Amniotic stem cell (primary cell): ENCODE results near the gene SNRPA.

ENCODE experiments used
- DNase-seq: peaks from one replicate; lab custom pipeline; 2025; lab: John Stamatoyannopoulos, UW

SNRPA gene

GRCh38 chr19:40750874-40751537 lies at the start of gene SNRPA:
TSS of gene SNRPA (plus strand) at chr19:40751203. CDS start at chr19:40751409, 206 bp downstream.
- peak; percentile 94 for DNase-seq

DNA sequence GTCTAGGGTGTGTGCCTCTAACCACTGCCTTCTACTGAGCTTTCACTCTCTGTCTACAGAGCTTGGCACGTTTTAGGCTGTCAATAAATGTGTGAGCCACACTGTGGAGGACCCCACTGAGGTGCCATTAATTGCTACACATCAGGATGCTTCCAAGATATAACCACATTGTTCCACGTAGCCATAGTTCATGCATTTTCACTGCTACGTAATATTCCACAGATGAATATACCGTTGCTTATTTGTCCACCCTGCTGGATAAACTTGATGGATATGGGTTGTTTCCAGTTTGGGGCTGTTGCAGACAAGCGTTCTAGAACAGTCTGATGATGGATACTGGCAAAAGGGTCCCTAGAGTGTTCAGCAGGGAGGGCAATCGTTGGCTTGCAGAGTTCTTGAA lies 49.2 kb upstream of the SNRPA start:
- no peak for DNase-seq

- DNase-seq: no peak
These were observed 48.5 kb upstream of the SNRPA start for GRCh38 chr19:40702337-40703012.

GRCh38 chr19:40703029-40703755 lies 47.8 kb upstream of the SNRPA start:
- no peak for DNase-seq

DNA sequence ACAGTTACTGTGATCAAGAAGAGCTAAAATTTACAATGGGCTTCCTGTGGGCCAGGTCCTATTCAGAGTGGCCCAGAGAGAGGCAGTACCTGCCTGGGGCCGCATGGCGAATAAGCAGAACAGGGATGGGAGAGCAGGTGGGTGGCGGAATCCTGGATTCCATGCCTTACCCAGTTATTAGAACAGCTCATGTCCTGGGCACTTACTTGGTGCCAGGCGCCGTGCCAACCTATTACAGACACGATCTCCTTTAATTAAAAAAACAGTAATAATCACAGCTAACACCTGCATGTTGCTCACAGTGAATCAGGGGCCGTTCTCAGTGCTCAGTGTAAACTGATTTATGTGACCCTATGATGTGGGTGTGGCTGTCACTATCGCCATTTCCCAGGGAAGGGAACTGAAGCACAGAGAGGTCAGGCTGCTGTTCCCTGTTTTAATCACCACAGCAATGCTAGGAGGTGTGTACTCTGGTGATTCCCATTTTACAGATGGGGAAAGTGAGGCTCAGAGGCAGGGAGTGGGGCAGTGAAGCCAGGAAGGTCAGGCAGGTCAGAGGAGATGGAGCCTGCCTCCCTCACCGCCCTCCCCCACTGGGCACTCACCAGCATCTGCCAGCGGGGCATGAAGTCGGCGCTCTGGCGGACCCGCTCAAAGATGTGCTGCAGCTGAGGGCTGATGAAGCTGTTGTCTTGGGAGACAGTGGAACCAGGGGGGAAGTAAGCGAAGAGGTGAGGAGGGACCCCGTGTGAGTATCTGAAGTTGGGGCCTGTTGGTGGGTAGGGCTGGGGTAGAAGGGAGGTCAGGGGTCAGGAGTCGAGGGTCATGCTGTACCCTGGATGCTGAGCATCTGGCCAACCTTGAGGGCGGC lies 46.3 kb upstream of the SNRPA start:
- no peak for DNase-seq

DNA sequence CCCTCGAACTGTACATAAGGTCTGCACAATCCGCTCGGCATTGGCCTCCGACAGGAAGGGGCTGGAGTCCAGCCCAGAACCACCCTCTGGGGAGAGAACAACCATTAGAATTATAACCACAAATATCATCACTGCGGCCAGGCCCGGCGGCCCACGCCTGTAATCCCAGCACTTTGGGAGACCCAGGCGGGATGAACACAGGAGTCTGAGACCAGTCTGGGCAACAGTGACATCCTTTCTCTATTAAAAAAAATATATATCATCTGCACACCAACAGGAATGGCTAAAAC lies 45.7 kb upstream of the SNRPA start:
- DNase-seq: no peak

GRCh38 chr19:40705950-40706619 lies 44.9 kb upstream of the SNRPA start:
- no peak for DNase-seq

DNA sequence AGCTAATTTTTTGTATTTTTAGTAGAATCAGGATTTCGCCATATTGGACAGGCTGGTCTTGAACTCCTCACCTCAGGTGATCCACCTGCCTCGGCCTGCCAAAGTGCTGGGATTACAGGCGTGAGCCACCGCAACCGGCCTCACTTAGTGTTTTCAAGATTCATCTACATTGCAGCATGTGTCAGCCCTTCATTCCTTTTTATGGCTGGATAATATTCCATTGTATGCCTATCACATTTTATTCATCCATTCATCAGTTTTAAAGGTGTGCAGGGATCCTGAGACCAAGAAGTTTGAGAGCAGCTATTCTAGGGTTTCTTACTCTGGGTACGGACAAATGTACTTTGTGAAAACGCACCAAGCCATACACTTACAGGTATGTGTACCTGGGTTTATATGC lies 43.4 kb upstream of the SNRPA start:
- DNase-seq: no peak

- no peak for DNase-seq
These were observed 41.2 kb upstream of the SNRPA start for GRCh38 chr19:40709817-40710216.

- DNase-seq: no peak
These were observed 37.1 kb upstream of the SNRPA start for GRCh38 chr19:40713939-40714338.

DNA sequence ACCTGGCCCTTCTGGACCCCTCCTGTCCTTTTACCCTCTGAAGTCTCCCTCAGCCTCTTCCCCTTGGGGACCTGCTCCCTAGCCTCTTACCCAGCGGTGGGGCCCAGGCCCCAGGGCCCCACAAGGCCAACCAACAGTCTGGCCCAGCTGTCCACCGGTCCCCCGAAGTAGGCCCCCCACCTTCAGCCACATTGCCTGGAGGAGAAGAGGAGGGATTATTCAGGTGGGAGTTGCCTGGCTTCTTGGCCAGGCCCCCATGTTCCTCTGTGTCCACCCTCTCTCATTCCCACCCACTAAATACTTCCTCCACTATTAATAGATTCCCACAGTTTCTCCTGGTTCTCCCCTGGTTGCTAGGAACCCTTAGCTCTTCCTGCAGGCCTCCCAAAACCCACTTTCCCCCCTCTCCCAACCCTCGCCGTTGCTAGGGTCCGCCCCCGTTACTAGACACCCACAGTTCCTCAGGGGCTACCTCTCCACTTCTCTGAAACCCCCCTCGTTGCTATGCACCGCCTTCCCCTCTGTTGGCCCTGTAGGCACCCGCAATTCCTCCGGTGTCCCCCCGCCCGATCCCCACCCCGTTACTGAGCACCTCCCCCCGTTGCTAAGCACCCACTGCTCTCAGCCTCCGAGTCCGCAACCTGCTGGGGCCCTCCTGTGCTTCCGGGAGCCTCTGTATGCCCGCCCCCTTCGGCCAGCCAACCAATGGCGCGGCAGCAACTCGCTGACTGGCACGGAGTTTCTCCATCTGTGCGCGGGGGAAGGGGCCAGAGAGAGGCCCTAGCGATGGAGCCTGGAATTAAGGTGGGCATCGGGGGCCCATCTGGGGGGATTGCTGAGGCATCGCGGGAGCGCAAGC lies 36.3 kb upstream of the SNRPA start:
- peak; percentile 89 for DNase-seq

DNA sequence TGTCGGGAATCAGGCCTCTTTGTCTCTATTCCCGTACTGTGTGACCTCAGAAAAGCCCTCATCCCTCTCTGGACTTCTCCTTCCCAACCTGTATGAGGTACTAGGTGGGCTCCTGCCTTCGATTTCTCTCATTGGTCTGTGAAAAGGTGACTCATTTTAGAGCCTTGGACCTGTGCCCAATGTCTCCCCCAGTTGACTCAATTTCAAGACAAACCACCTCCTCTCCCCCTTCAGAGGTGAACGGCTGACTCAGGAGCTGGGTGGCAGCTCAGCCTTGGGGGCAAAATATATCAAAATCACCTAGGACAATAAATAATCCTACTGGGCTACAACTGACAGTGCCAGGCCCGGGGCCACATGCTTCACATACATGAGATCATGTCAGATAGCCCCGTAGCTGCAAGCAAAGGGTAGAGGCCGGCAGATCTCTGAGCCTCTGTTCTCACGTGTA lies 34.9 kb upstream of the SNRPA start:
- peak; percentile 89 for DNase-seq

DNA sequence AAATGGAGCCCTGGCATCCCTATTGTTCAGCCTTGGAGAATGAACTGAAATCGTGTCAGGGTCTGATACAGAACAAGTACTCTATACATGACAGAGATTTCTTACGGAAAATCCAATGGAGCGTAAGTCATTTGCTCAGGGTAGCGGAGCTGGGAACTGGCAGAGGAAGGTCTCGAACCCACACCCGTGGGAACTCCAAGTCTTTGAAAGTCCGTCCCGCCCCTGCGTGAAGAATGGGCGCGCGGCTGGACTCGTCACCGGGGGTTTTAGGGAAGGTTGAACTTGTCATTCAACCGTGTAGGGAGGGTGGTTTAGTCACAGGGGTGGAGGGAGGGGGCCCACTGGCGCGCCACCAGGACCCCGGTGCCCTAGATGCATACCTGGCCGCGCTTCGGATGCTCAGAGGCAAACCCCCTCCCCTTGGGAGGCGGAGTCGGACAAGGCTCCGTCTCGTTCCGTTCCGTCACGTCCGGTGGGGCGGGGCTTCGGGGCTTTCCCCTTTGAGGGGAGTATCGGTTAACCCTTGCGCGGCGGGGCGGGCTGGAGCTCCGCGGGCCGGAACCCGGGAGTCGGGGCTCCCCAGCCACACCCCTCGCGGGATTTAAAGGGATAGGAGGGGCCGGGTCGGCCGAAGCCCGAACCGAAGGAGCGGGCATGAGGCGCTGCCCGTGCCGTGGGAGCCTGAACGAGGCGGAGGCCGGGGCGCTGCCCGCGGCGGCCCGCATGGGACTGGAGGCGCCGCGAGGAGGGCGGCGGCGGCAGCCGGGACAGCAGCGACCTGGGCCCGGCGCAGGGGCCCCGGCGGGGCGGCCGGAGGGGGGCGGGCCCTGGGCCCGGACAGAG lies 34.3 kb upstream of the SNRPA start, which contains the start of the genes COQ8B and ITPKC:
TSS of gene COQ8B (minus strand) at position 405 of the 843 bp plus-strand sequence. CDS start 2,254 bp downstream, outside the sequence.
TSS of gene ITPKC (plus strand) at position 631 of the 843 bp plus-strand sequence. CDS start at position 655, 24 bp downstream.
- DNase-seq: peak; percentile 94

DNA sequence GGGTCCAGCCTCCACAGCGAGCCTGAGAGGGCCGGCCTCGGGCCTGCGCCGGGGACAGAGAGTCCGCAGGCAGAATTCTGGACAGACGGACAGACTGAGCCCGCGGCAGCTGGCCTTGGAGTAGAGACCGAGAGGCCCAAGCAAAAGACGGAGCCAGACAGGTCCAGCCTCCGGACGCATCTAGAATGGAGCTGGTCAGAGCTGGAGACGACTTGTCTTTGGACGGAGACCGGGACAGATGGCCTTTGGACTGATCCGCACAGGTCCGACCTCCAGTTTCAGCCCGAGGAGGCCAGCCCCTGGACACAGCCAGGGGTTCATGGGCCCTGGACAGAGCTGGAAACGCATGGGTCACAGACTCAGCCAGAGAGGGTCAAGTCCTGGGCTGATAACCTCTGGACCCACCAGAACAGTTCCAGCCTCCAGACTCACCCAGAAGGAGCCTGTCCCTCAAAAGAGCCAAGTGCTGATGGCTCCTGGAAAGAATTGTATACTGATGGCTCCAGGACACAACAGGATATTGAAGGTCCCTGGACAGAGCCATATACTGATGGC lies 33.6 kb upstream of the SNRPA start:
- DNase-seq: no peak

- no peak for DNase-seq
These were observed 32.9 kb upstream of the SNRPA start for GRCh38 chr19:40717880-40718773.

GRCh38 chr19:40718774-40719391 lies 32.1 kb upstream of the SNRPA start:
- DNase-seq: peak; percentile 10

GRCh38 chr19:40719414-40719894 lies 31.5 kb upstream of the SNRPA start:
- no peak for DNase-seq

GRCh38 chr19:40721140-40721486 lies 29.9 kb upstream of the SNRPA start:
- no peak for DNase-seq
